Mammary epithelial cell (primary cell): ENCODE measurements around the gene HEXA.

ENCODE experiments used
- CTCF ChIP-seq, 2 donors: IDR thresholded peaks in 1 of 2; conservative IDR thresholded peaks in 1 of 2; 2 replicates each; pipeline ENCODE4 v1.5.1; 2011 to 2012; ENCODE audit warnings: inconsistent platforms in 2 of 2, low read length in 2 of 2, mild to moderate bottlenecking in 2 of 2, control low read depth in 1 of 2, low read depth in 1 of 2; ENCODE audit not compliant: insufficient read depth in 1 of 2; ENCODE audit errors: extremely low read depth in 1 of 2
- EZH2 ChIP-seq: IDR thresholded peaks from 2 replicates; pipeline ENCODE4 v1.6.1; 2012; ENCODE audit warnings: low read length, inconsistent platforms, borderline replicate concordance

GRCh38 chr15:72379856-72380430 lies 4.1 kb upstream of the HEXA start:
- no peak for TF ChIP-seq CTCF (conservative IDR thresholded peaks at IDR 0.05 in 1 of 2, IDR thresholded peaks at IDR 0.05 in 1 of 2; ENCODE audit: extremely low read depth in 1 of 2, insufficient read depth in 1 of 2, low read depth in 1 of 2, low read length in 2 of 2)
- TF ChIP-seq EZH2, result no peak
